KMS-11 (cell line): Measurements from ENCODE around the gene MSMP.

ENCODE experiments used
- H2AFZ ChIP-seq: fragments of 200-600 bp; sonication (generic); 2 replicates; pipeline ENCODE4 v1.6.1; 2016; ENCODE audit warnings: antibody characterized with exemption, mixed run types, low read depth
- H3K27ac ChIP-seq: fragments of 200-600 bp; sonication (generic); 2 replicates; pipeline ENCODE4 v1.6.1; 2016; ENCODE audit warnings: mild to moderate bottlenecking, mixed run types
- H3K27me3 ChIP-seq: fragments of 200-600 bp; sonication (generic); 2 replicates; pipeline ENCODE4 v1.6.1; 2017; ENCODE audit warnings: mild to moderate bottlenecking, low read depth, mixed run types, moderate library complexity; ENCODE audit not compliant: insufficient read depth
- H3K36me3 ChIP-seq: fragments of 200-600 bp; sonication (generic); 2 replicates; pipeline ENCODE4 v1.6.1; 2017; ENCODE audit warnings: mild to moderate bottlenecking, mixed run types; ENCODE audit not compliant: insufficient read depth
- H3K4me1 ChIP-seq: fragments of 200-600 bp; sonication (generic); 2 replicates; pipeline ENCODE4 v1.6.1; 2016; ENCODE audit warnings: mild to moderate bottlenecking, low read depth, mixed run types; ENCODE audit not compliant: poor library complexity, severe bottlenecking
- H3K4me2 ChIP-seq: fragments of 200-600 bp; sonication (generic); 2 replicates; pipeline ENCODE4 v1.7.0; 2016; ENCODE audit warnings: mild to moderate bottlenecking, mixed run types
- H3K4me3 ChIP-seq: fragments of 200-600 bp; sonication (generic); IDR thresholded peaks from 2 replicates; pipeline ENCODE4 v1.6.1; 2017; ENCODE audit warnings: low read depth, low read length, mixed read lengths; ENCODE audit not compliant: insufficient read depth
- H3K79me2 ChIP-seq: fragments of 200-600 bp; sonication (generic); 2 replicates; pipeline ENCODE4 v1.6.1; 2016; ENCODE audit warnings: low read depth, mixed run types; ENCODE audit not compliant: insufficient read depth
- H3K9ac ChIP-seq: fragments of 200-600 bp; sonication (generic); 2 replicates; pipeline ENCODE4 v1.6.1; 2016; ENCODE audit warnings: mild to moderate bottlenecking, mixed run types
- H4K20me1 ChIP-seq: fragments of 200-600 bp; sonication (generic); 2 replicates; pipeline ENCODE4 v1.6.1; 2016; ENCODE audit warnings: mild to moderate bottlenecking, mixed run types; ENCODE audit not compliant: insufficient read depth
- TF ChIP-seq, protein P1 (sequence below): fragments of 200-600 bp; sonication (generic); conservative IDR thresholded peaks from 2 replicates; pipeline ENCODE4 v1.6.1; 2017; ENCODE audit warnings: low read depth, mild to moderate bottlenecking, antibody characterized with exemption, low read length, moderate library complexity, mixed read lengths

The MSMP gene

GRCh38 chr9:35758475-35759050 is 4.5 kb upstream of the MSMP start:
- Histone ChIP-seq H4K20me1 (no peaks in the 10 kb centered on the region), H3K4me3 (no peak overlapping the region), H2AFZ (no peak overlapping the region), H3K9ac (no peak overlapping the region), H3K4me1 (peaks cover 16% of the 10 kb centered on the region), H3K4me2 (peak overlapping the region; percentile 68), H3K27me3 (no peaks in the 10 kb centered on the region), H3K36me3 (no peaks in the 10 kb centered on the region), H3K27ac (no peak overlapping the region), H3K79me2 (peaks cover 44% of the 10 kb centered on the region; the same call in 1 of the 2 replicates)
- TF ChIP-seq, protein P1, sequence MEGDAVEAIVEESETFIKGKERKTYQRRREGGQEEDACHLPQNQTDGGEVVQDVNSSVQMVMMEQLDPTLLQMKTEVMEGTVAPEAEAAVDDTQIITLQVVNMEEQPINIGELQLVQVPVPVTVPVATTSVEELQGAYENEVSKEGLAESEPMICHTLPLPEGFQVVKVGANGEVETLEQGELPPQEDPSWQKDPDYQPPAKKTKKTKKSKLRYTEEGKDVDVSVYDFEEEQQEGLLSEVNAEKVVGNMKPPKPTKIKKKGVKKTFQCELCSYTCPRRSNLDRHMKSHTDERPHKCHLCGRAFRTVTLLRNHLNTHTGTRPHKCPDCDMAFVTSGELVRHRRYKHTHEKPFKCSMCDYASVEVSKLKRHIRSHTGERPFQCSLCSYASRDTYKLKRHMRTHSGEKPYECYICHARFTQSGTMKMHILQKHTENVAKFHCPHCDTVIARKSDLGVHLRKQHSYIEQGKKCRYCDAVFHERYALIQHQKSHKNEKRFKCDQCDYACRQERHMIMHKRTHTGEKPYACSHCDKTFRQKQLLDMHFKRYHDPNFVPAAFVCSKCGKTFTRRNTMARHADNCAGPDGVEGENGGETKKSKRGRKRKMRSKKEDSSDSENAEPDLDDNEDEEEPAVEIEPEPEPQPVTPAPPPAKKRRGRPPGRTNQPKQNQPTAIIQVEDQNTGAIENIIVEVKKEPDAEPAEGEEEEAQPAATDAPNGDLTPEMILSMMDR = no peak

- H3K9ac ChIP-seq = peak overlapping the region; percentile 94; the same call in 1 of the 2 replicates
- H3K79me2 ChIP-seq = peaks cover 44% of the 10 kb centered on the region; the same call in 1 of the 2 replicates
- H3K4me3 ChIP-seq = no peak overlapping the region
Observed at GRCh38 chr9:35757892-35758275, 3.8 kb upstream of the MSMP start.

GRCh38 chr9:35757226-35757891 is 3.3 kb upstream of the MSMP start:
- H2AFZ ChIP-seq = peak overlapping the region; percentile 82
- no peaks in the 10 kb centered on the region for H3K36me3 ChIP-seq
- no peaks in the 10 kb centered on the region for H4K20me1 ChIP-seq
- peak overlapping the region; percentile 68 for H3K4me2 ChIP-seq
- TF ChIP-seq, protein P1 = no peak
- H3K79me2 ChIP-seq = peaks cover 42% of the 10 kb centered on the region; the same call in 1 of the 2 replicates
- no peak overlapping the region for H3K4me3 ChIP-seq
- peaks cover 16% of the 10 kb centered on the region for H3K4me1 ChIP-seq
- peak overlapping the region; percentile 89 for H3K27ac ChIP-seq
- H3K9ac ChIP-seq = peak overlapping the region; percentile 94
- no peaks in the 10 kb centered on the region for H3K27me3 ChIP-seq

More at GRCh38 chr9:35757892-35758275, 3.8 kb upstream of the MSMP start:
- Histone ChIP-seq H3K36me3 (no peaks in the 10 kb centered on the region), H3K4me2 (peak overlapping the region; percentile 68), H3K27me3 (no peaks in the 10 kb centered on the region), H2AFZ (no peak overlapping the region), H3K27ac (peak overlapping the region; percentile 89), H4K20me1 (no peaks in the 10 kb centered on the region), H3K4me1 (peaks cover 16% of the 10 kb centered on the region)
- TF ChIP-seq, protein P1 = no peak

- Histone ChIP-seq H3K4me3 (no peak overlapping the region), H3K36me3 (no peaks in the 10 kb centered on the region), H2AFZ (peak overlapping the region; percentile 82), H3K79me2 (peaks cover 34% of the 10 kb centered on the region; the same call in 1 of the 2 replicates), H3K4me1 (peaks cover 16% of the 10 kb centered on the region), H3K4me2 (peak overlapping the region; percentile 68), H4K20me1 (no peaks in the 10 kb centered on the region), H3K27ac (peak overlapping the region; percentile 89), H3K9ac (peak overlapping the region; percentile 94), H3K27me3 (no peaks in the 10 kb centered on the region)
- TF ChIP-seq, protein P1 = peak; percentile 82
Observed at GRCh38 chr9:35756275-35757225, 2.5 kb upstream of the MSMP start.
